ENCODE data around the gene P2RY12. TPM values are rescaled to one million over a fixed set of nuclear protein-coding genes. Genes with fewer than 3 reads are reported as not detected.

Gene P2RY12
- total RNA-seq, 4 donors from 2014 or later: 0.31 to 7.8 (median 3.7) TPM

DNA sequence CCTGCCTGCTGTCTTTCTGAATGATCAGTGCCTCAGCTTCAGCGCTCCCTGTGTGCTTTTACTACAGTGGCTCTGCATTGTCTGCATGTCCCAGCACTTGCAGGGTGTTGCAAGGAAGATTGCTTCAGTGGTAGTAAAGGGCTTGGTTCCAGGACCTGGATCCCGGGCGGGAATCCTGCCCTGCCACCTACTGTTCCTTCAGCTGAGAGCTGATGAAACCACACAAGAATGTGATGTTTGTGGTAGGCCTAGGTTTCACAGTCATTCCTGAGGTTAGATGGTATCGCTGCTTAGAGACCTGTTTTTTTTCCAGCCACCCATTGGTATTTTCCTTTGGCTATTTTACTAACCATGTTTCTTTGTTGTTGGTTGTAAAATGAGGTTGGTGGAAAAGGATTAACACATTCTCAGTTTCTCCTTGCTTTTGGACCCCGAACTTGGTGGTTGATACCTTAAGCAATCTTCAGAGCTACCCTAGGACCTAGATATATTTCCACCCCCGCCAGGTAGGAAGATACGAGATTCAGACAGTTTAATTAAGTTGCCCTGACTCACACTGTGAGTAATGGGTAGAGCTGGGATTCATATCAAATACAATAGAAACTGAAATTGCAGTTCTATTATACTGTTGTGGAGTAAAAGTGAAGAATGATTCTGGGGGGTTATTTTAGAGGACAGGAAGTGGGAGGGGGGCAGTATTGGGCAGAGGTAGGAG is 79.3 kb downstream of the P2RY12 start:
- H3K27me3 ChIP-seq: no peaks in the 10 kb centered on the region
- ATAC-seq: peak; percentile 88
- H3K27ac ChIP-seq: no peak overlapping the region
- 38 to 55% methylated on average over 4 to 6 of the region's 7 CpGs for WGBS, 2 donors (ENCODE audit: low coverage in 1 of 2)
- H3K36me3 ChIP-seq: no peaks in the 10 kb centered on the region
- peaks cover 0 to 6% (median 0%) of the 10 kb centered on the region in 3 donors for H3K4me1 ChIP-seq
- H3K9me3 ChIP-seq: no peaks in the 10 kb centered on the region
- TF ChIP-seq CTCF (IDR thresholded peaks at IDR 0.05) (peak in 1 of 4 experiments; percentile 17), POLR2A (IDR thresholded peaks at IDR 0.05) (no peak)
- no peak overlapping the region for H3K4me3 ChIP-seq

GRCh38 chr3:151303751-151304150 is 80.8 kb downstream of the P2RY12 start:
- Histone ChIP-seq H3K4me3 (no peak overlapping the region), H3K27ac (no peak overlapping the region), H3K36me3 (no peaks in the 10 kb centered on the region), H3K27me3 (no peaks in the 10 kb centered on the region), H3K4me1 (peaks cover 0 to 6% (median 0%) of the 10 kb centered on the region in 3 donors), H3K9me3 (no peaks in the 10 kb centered on the region)
- no peak for TF ChIP-seq POLR2AphosphoS5 (IDR thresholded peaks at IDR 0.05)
- no peak for TF ChIP-seq CTCF (IDR thresholded peaks at IDR 0.05)
- no peak for TF ChIP-seq POLR2A (IDR thresholded peaks at IDR 0.05)
- TF ChIP-seq EP300 (IDR thresholded peaks at IDR 0.05): no peak
- 63 to 80% methylated on average over 1 to 2 of the region's 2 CpGs for WGBS, 2 donors (ENCODE audit: low coverage in 1 of 2)
- no peak for ATAC-seq

- Histone ChIP-seq H3K36me3 (no peaks in the 10 kb centered on the region), H3K27ac (no peak overlapping the region), H3K27me3 (no peaks in the 10 kb centered on the region), H3K9me3 (no peaks in the 10 kb centered on the region), H3K4me1 (peaks cover 0 to 6% (median 0%) of the 10 kb centered on the region in 3 donors), H3K4me3 (no peak overlapping the region)
- ATAC-seq: no peak
- 81 to 89% methylated on average over 3 of the region's 3 CpGs for WGBS, 2 donors (ENCODE audit: low coverage in 1 of 2)
- TF ChIP-seq CTCF (IDR thresholded peaks at IDR 0.05) (no peak), POLR2AphosphoS5 (IDR thresholded peaks at IDR 0.05) (no peak), EP300 (IDR thresholded peaks at IDR 0.05) (no peak), POLR2A (IDR thresholded peaks at IDR 0.05) (no peak)
These were observed 82.8 kb downstream of the P2RY12 start for GRCh38 chr3:151301787-151302186.

- H3K27me3 ChIP-seq: no peaks in the 10 kb centered on the region
- ATAC-seq: no peak
- no peaks in the 10 kb centered on the region for H3K36me3 ChIP-seq
- no peak overlapping the region for H3K4me3 ChIP-seq
- H3K4me1 ChIP-seq: peaks cover 0 to 6% (median 0%) of the 10 kb centered on the region in 3 donors
- WGBS, 2 donors (ENCODE audit: low coverage in 1 of 2): 78% methylated on average over 1 of the region's 1 CpG; no CpG with 5 or more reads in 1 of the 2 donors
- no peaks in the 10 kb centered on the region for H3K9me3 ChIP-seq
- no peak for TF ChIP-seq EP300 (IDR thresholded peaks at IDR 0.05)
- TF ChIP-seq CTCF (IDR thresholded peaks at IDR 0.05): no peak
- TF ChIP-seq POLR2AphosphoS5 (IDR thresholded peaks at IDR 0.05): no peak
- TF ChIP-seq POLR2A (IDR thresholded peaks at IDR 0.05): no peak
- no peak overlapping the region for H3K27ac ChIP-seq
These were observed 84.0 kb downstream of the P2RY12 start for GRCh38 chr3:151300539-151300938.

DNA sequence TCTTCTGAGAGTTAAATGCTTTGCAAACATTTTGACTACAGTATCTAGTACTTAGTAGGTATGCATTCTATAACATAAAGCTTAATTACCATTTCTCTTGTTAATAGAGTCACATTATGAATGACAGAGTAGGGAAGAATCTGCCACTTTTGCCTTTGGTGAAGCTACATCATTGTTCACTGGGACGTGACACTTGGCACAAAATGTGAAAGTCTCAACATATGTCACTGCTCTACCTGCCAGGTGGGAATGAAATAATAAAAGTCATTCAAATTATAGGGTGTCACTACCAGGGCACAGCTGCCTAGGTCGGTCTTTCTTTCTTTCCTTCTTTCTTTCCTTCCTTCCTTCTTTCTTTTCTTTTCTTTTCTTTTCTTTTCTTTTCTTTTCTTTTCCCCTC is 85.5 kb downstream of the P2RY12 start:
- ATAC-seq: no peak
- H3K4me3 ChIP-seq: no peak overlapping the region
- no peaks in the 10 kb centered on the region for H3K4me1 ChIP-seq
- H3K9me3 ChIP-seq: no peaks in the 10 kb centered on the region
- H3K27ac ChIP-seq: no peak overlapping the region
- 85 to 92% methylated on average over 2 of the region's 2 CpGs for WGBS, 2 donors (ENCODE audit: low coverage in 1 of 2)
- H3K36me3 ChIP-seq: no peaks in the 10 kb centered on the region
- TF ChIP-seq CTCF (IDR thresholded peaks at IDR 0.05): no peak
- no peak for TF ChIP-seq POLR2A (IDR thresholded peaks at IDR 0.05)
- TF ChIP-seq EP300 (IDR thresholded peaks at IDR 0.05): no peak
- TF ChIP-seq POLR2AphosphoS5 (IDR thresholded peaks at IDR 0.05): no peak
- no peaks in the 10 kb centered on the region for H3K27me3 ChIP-seq
